ENCODE data around the gene NRN1L.

Gene NRN1L

DNA sequence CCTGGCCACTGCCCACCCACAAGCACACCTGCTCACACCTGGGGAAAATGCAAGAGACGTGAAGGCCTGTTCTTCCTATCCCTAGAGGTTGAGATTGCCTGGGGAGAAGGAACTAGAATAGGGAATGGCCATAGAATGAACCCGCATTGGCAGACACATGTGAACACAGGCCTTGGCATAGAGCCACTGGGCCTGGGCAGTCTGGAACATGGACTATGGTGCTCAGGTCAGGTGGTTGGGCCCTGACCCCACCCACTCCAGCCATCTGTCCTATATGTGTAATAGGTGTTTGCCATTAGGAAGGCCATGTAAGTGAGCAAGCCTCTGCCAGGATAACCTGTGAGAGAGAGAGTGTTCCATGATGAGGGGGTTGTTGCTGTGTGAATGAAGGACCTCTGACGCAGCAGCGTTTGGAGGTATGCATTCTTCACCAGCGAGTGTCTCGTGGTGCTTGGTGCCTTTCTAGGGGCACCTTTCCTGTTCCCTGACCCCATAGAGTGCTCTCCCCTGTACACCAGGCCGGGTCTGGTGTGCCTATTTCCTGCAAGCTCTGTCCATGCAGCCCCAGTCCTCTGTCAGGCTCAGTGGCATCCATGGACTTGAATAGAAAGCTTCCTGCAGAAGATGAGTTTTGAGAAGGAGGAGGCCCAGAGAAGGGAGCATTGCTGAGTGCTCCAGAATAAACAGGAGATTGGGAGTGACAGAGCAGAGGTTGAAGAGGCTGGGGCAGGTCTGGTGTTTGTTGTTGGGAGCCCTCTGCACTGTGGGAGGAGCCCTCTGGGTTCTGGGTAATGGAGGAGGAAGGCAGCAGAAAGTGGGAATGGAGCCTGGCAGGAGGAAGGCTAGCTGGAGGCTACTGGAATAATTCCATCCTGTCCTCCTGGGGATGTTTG is 31.4 kb downstream of the NRN1L start:
- no peak for DNase-seq (ENCODE audit: low read depth)
- no peak overlapping the region for H3K4me3 ChIP-seq (replicated peaks; ENCODE audit: low read depth, low read length)
- TF ChIP-seq, protein P1, sequence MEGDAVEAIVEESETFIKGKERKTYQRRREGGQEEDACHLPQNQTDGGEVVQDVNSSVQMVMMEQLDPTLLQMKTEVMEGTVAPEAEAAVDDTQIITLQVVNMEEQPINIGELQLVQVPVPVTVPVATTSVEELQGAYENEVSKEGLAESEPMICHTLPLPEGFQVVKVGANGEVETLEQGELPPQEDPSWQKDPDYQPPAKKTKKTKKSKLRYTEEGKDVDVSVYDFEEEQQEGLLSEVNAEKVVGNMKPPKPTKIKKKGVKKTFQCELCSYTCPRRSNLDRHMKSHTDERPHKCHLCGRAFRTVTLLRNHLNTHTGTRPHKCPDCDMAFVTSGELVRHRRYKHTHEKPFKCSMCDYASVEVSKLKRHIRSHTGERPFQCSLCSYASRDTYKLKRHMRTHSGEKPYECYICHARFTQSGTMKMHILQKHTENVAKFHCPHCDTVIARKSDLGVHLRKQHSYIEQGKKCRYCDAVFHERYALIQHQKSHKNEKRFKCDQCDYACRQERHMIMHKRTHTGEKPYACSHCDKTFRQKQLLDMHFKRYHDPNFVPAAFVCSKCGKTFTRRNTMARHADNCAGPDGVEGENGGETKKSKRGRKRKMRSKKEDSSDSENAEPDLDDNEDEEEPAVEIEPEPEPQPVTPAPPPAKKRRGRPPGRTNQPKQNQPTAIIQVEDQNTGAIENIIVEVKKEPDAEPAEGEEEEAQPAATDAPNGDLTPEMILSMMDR (IDR thresholded peaks at IDR 0.05; ENCODE audit: low read length, missing control alignments), result no peak

DNA sequence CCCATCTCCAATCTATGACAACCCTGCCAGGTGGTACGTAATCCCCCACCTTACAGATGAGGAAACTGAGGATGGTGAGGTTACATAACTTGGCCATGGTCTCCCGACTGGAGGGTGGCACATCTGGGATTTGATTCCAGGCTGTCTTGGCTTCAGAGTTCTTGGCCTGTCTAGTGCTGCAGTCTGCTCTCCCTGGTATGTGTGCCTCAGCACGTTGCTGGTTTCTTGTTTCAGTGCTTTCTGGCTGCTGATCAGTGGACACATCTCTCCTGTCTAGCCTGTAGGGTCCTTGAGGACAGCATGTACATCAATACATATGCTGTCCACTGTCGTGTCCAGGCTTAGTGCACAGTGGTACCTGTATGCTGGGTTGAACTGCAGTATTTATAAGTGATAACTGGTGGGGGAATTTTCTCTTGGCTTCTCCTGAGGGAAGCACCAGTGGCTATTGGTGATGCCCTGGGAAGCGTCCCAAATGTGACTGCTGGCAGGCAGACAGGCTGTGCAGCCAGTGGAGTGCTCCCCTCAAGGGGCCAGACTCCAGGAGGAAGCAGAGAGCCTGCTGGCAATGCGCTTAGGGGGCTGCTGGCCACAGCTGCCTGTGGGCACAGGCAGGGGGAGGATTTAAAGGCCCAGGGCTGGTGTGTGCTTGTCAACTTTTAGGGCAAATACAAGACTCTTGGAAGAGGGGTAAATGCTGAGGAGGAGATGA is 32.6 kb downstream of the NRN1L start:
- no peak overlapping the region for H3K4me3 ChIP-seq (replicated peaks; ENCODE audit: low read depth, low read length)
- TF ChIP-seq, protein P1 (IDR thresholded peaks at IDR 0.05; ENCODE audit: low read length, missing control alignments), result no peak
- no peak for DNase-seq (ENCODE audit: low read depth)

DNA sequence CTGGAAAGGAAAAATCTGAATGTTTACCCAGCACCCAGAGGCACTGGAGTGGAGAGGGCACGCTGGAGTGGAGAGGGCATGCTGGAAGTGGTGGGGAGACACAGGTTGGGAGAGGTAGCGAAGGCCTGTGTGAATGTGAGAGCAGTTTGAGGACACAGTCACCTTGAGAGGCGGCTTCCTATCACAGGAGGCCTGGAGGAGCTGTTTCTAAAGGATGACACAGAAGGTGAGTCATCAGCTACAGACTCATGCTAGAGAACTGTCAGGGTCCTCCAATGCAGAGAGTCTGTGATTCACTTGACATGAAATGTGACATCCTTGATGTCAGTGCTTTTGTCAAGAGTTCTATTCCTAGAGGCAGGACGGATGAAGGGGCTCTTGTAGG is 33.2 kb downstream of the NRN1L start:
- H3K4me3 ChIP-seq (replicated peaks; ENCODE audit: low read depth, low read length), result no peak overlapping the region
- DNase-seq (ENCODE audit: low read depth), result peak; percentile 44
- TF ChIP-seq, protein P1 (IDR thresholded peaks at IDR 0.05; ENCODE audit: low read length, missing control alignments), result no peak

DNA sequence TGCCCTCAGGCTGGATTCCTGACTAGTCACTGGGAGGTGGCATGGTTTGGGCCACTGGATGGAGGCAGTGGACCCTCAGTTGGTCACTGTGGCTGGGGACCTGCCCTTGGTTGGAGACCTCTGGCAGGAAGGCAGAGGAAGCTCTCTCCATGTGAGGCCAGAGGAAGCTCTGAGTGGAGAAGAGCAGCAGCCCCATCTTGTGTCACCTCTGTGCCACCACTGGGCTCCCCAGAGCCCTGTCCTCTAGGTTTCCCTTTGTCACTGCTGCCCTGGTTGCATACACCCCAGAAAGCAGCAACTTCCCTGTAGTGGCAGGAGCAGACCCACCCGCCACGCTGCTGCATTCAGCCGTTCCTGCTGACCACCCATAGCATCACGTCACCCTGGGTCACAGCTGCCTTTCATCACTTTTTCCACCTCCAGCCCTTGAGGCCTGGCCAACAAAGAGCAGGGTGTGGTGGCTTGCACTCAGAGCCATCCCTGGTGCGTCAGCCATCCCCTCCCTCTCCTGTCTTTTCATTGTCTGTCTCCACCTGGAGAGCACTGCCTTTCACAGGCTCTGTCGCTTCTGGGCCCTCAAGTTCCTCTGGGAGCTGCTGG is 35.0 kb downstream of the NRN1L start:
- H3K4me3 ChIP-seq (replicated peaks; ENCODE audit: low read depth, low read length), result no peak overlapping the region
- TF ChIP-seq, protein P1 (IDR thresholded peaks at IDR 0.05; ENCODE audit: low read length, missing control alignments), result no peak
- no peak for DNase-seq (ENCODE audit: low read depth)

DNA sequence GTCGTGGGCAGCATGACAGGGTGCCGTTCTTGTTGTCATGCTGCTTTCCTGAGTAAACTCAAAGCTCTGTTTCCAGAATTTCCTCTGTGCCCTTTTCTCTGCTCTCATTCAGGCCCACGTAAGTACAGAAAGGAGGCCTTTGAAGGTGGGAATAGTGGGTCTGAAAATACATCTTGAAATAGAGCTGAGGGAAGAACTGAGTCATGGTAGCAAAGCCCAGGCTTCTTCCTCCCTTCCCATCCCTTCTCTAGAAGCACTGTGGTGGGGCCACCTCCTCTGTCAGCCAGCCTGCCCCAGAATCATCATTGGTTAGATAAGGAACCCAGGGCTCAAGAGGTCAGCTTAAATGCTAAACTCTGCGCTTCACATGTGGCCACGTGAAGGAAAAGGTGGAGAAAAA is 37.5 kb downstream of the NRN1L start:
- no peak overlapping the region for H3K4me3 ChIP-seq (replicated peaks; ENCODE audit: low read depth, low read length)
- DNase-seq (ENCODE audit: low read depth), result no peak
- TF ChIP-seq, protein P1 (IDR thresholded peaks at IDR 0.05; ENCODE audit: low read length, missing control alignments), result no peak

DNA sequence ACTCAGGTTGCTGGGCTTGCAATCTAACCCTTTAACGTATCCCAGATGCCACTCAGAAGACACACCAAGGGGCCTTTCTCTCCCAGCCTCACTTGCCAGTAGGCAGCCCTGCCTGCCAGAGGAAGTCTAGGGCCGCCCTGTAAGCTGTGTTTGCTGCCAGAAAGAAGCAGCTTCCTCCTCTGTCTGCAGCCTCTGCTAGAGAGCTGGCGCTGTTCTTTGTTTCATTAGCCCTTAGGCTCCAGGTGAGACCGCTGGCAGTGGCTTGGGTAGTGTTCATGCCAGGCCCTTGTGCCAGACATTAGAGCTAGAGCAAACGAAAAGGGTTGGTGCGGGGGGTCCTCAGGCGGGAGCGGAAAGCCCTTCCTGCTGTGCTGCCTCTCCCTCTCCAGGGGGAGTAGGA is 38.1 kb downstream of the NRN1L start:
- TF ChIP-seq, protein P1 (IDR thresholded peaks at IDR 0.05; ENCODE audit: low read length, missing control alignments), result no peak
- no peak for DNase-seq (ENCODE audit: low read depth)
- no peak overlapping the region for H3K4me3 ChIP-seq (replicated peaks; ENCODE audit: low read depth, low read length)
